Measurements from ENCODE around the gene VPS52.

Gene VPS52

DNA sequence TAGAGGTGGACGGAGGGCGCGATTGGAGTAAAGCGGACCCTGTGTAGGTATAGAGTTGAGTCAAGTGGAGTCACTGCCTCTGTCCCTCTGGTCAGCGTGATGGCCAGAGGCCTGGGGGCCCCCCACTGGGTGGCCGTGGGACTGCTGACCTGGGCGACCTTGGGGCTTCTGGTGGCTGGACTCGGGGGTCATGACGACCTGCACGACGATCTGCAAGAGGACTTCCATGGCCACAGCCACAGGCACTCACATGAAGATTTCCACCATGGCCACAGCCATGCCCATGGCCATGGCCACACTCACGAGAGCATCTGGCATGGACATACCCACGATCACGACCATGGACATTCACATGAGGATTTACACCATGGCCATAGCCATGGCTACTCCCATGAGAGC, 70.5 kb downstream of the VPS52 start:
- TF ChIP-seq ZFX (IDR thresholded peaks at IDR 0.05): no peak
- TF ChIP-seq, protein P1, sequence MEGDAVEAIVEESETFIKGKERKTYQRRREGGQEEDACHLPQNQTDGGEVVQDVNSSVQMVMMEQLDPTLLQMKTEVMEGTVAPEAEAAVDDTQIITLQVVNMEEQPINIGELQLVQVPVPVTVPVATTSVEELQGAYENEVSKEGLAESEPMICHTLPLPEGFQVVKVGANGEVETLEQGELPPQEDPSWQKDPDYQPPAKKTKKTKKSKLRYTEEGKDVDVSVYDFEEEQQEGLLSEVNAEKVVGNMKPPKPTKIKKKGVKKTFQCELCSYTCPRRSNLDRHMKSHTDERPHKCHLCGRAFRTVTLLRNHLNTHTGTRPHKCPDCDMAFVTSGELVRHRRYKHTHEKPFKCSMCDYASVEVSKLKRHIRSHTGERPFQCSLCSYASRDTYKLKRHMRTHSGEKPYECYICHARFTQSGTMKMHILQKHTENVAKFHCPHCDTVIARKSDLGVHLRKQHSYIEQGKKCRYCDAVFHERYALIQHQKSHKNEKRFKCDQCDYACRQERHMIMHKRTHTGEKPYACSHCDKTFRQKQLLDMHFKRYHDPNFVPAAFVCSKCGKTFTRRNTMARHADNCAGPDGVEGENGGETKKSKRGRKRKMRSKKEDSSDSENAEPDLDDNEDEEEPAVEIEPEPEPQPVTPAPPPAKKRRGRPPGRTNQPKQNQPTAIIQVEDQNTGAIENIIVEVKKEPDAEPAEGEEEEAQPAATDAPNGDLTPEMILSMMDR (conservative IDR thresholded peaks at IDR 0.05): no peak; the same call in 1 of the 2 replicates
- H3K27ac ChIP-seq: peak overlapping the region; percentile 94

Measured in C4-2B (cell line).